Endothelial cell of umbilical vein (primary cell): ENCODE measurements around the gene SLC22A4. TPM values are rescaled to one million over a fixed set of nuclear protein-coding genes. Genes with fewer than 3 reads are reported as not detected.

Experiments used
- BruUV-seq: library from RNA; stranded (reverse); fragments of 400-500 nt; replicated peaks from 2 replicates; lab custom pipeline; 2021; lab: Mats Ljungman, UMichigan
- CTCF ChIA-PET: fragments of 300-600, 350-600 bp; sonication (Branson Sonifier 250); formaldehyde crosslinking; loops from one replicate; lab custom pipeline; 2021; ENCODE audit warnings: antibody characterized with exemption, inconsistent platforms; lab: Charles Lee
- POLR2A ChIA-PET: fragments of 300-600, 350-600 bp; sonication (Branson Sonifier 250); formaldehyde crosslinking; loops from one replicate; lab custom pipeline; 2021; ENCODE audit warnings: antibody characterized with exemption, inconsistent platforms; lab: Charles Lee
- DNase-seq: peaks from one replicate; pipeline ENCODE4 v3.0.0-alpha.2; 2011; ENCODE audit warnings: low read depth, low spot score
- FAIRE-seq: peaks from 2 replicates; lab custom pipeline; 2011; peaks lifted over from hg19 to GRCh38; lab: Jason Lieb, UNC
- H2AFZ ChIP-seq: 2 replicates; pipeline ENCODE4 v1.6.0; 2012; ENCODE audit warnings: low read depth, low read length, control low read depth, inconsistent platforms
- H3K27ac ChIP-seq: 2 replicates; pipeline ENCODE4 v1.5.1; 2011; ENCODE audit warnings: low read depth, mild to moderate bottlenecking, control low read depth, low read length, moderate library complexity; ENCODE audit not compliant: insufficient read depth
- H3K27me3 ChIP-seq, 2 experiments: 2 replicates each; pipeline versions ENCODE4 v1.6.0 to v1.6.1; 2011; ENCODE audit warnings: low read length in 2 of 2, mixed read lengths in 1 of 2; ENCODE audit not compliant: control insufficient read depth in 2 of 2, insufficient read depth in 2 of 2
- H3K36me3 ChIP-seq, 2 experiments: 2 replicates in 1 of 2; 3 replicates in 1 of 2; pipeline ENCODE4 v1.5.1; 2011; ENCODE audit warnings: low read length in 2 of 2, mild to moderate bottlenecking in 1 of 2, moderate library complexity in 1 of 2; ENCODE audit not compliant: control insufficient read depth in 2 of 2, insufficient read depth in 2 of 2; ENCODE audit errors: extremely low read depth in 1 of 2
- H3K4me1 ChIP-seq: 3 replicates; pipeline ENCODE4 v1.5.1; 2011; ENCODE audit warnings: mild to moderate bottlenecking, low read length; ENCODE audit not compliant: control insufficient read depth, insufficient read depth; ENCODE audit errors: extremely low read depth
- H3K4me2 ChIP-seq: 2 replicates; pipeline ENCODE4 v1.6.1; 2011; ENCODE audit warnings: low read length, control low read depth, mixed read lengths; ENCODE audit not compliant: insufficient read depth
- H3K4me3 ChIP-seq, 3 experiments: fragments of 200-600 bp in 1 of 3; sonication (generic), shearing (Covaris generic) in 1 of 3; replicated peaks in 1 of 3; 2 replicates each; pipeline ENCODE4 v1.5.1; 2011 to 2016; ENCODE audit warnings: control low read depth in 3 of 3, low read length in 3 of 3, mild to moderate bottlenecking in 2 of 3, inconsistent platforms in 1 of 3, low read depth in 1 of 3, moderate library complexity in 1 of 3; ENCODE audit not compliant: insufficient read depth in 1 of 3
- H3K79me2 ChIP-seq: 2 replicates; pipeline ENCODE4 v1.6.0; 2012; ENCODE audit warnings: low read length, inconsistent platforms; ENCODE audit not compliant: control insufficient read depth, insufficient read depth
- H3K9ac ChIP-seq: replicated peaks from 2 replicates; pipeline ENCODE3; 2011; ENCODE audit warnings: low read length, control low read depth; ENCODE audit not compliant: insufficient read depth; ENCODE audit errors: extremely low read depth
- H3K9me1 ChIP-seq: replicated peaks from 3 replicates; pipeline ENCODE4 v1.6.0; 2011; ENCODE audit warnings: mild to moderate bottlenecking, low read length; ENCODE audit not compliant: control insufficient read depth, insufficient read depth; ENCODE audit errors: extremely low read depth
- H3K9me3 ChIP-seq: replicated peaks from 2 replicates; pipeline ENCODE4 v1.5.1; 2012; ENCODE audit warnings: low read length, inconsistent platforms; ENCODE audit not compliant: control insufficient read depth, insufficient read depth
- H4K20me1 ChIP-seq: replicated peaks from 2 replicates; pipeline ENCODE3; 2011; ENCODE audit warnings: mild to moderate bottlenecking, low read length; ENCODE audit not compliant: control insufficient read depth, insufficient read depth; ENCODE audit errors: extremely low read depth
- EZH2 ChIP-seq: IDR thresholded peaks from 2 replicates; pipeline ENCODE4 v1.6.1; 2012; ENCODE audit warnings: borderline replicate concordance, low read depth, mild to moderate bottlenecking, moderate library complexity, low read length, inconsistent platforms; ENCODE audit not compliant: severe bottlenecking
- FOS ChIP-seq: IDR thresholded peaks from 2 replicates; pipeline ENCODE4 v1.6.1; 2011; ENCODE audit warnings: mild to moderate bottlenecking, low read length, moderate library complexity, borderline replicate concordance; ENCODE audit not compliant: insufficient read depth
- GATA2 ChIP-seq: IDR thresholded peaks from 2 replicates; pipeline ENCODE4 v1.7.0; 2011; ENCODE audit warnings: low read depth, mild to moderate bottlenecking, moderate library complexity, mixed read lengths, low read length; ENCODE audit not compliant: insufficient read length, insufficient read depth
- JUN ChIP-seq: IDR thresholded peaks from 2 replicates; pipeline ENCODE4 v1.6.1; 2011; ENCODE audit warnings: borderline replicate concordance, low read depth; ENCODE audit not compliant: insufficient read length, insufficient read depth
- MYC ChIP-seq: IDR thresholded peaks from one replicate; pipeline ENCODE4 v1.6.1; 2011; ENCODE audit warnings: mild to moderate bottlenecking, low read depth, low read length
- POLR2A ChIP-seq: IDR thresholded peaks from 2 replicates; pipeline ENCODE4 v1.6.1; 2012; ENCODE audit warnings: low read depth, mild to moderate bottlenecking, control low read depth, low read length
- POLR2AphosphoS5 ChIP-seq: IDR thresholded peaks from 2 replicates; pipeline ENCODE4 v1.6.1; 2012; ENCODE audit warnings: low read depth, mild to moderate bottlenecking, control low read depth, low read length, moderate library complexity; ENCODE audit not compliant: insufficient read depth
- dilution Hi-C: fragments of 300-500 bp; cut with MboI; formaldehyde crosslinking; loops from one replicate; pipeline ENCODE4 v1.15.0; 2019; ENCODE audit warnings: low sequenced_read_pairs; ENCODE audit not compliant: extremely low pct_ligation_motif_present
- intact Hi-C: fragments of 100-400 bp; cut with micrococcal nuclease; formaldehyde crosslinking; loops from one replicate; pipeline ENCODE4 v1.10.0; 2022
- polyA plus RNA-seq, 4 experiments: library from polyadenylated mRNA; depleted of rRNA in 3 of 4; stranded (reverse) in 3 of 4; unstranded in 1 of 4; fragments of >200 nt; gene quantifications; 2 replicates each; pipeline versions ENCODE4 v1.2.1 to v1.2.3, GENCODE V29; 2011 to 2012; ENCODE audit warnings: missing spikeins in 1 of 4
- total RNA-seq: library from RNA; stranded (reverse); gene quantifications from 2 replicates; pipeline ENCODE4 v1.2.3, GENCODE V29; 2021
- TF ChIP-seq, protein P1 (sequence below), 2 donors: IDR thresholded peaks; 1 replicate in 1 of 2; 2 replicates in 1 of 2; pipeline ENCODE4 v1.5.1; 2011; ENCODE audit warnings: low read length in 2 of 2, mild to moderate bottlenecking in 2 of 2, moderate library complexity in 2 of 2, control low read depth in 1 of 2, inconsistent platforms in 1 of 2, low read depth in 1 of 2; ENCODE audit not compliant: insufficient read depth in 1 of 2; ENCODE audit errors: extremely low read depth in 1 of 2
- TF ChIP-seq, protein P2 (sequence below): IDR thresholded peaks from 2 replicates; pipeline ENCODE4 v1.6.1; 2011; ENCODE audit not compliant: insufficient read depth, insufficient read length

SLC22A4 gene
- total and polyA plus RNA-seq, 2 donors (not counting 3 experiments of a cell fraction or from before 2014, with no cell fraction given): 4.9 to 6.9 TPM

DNA sequence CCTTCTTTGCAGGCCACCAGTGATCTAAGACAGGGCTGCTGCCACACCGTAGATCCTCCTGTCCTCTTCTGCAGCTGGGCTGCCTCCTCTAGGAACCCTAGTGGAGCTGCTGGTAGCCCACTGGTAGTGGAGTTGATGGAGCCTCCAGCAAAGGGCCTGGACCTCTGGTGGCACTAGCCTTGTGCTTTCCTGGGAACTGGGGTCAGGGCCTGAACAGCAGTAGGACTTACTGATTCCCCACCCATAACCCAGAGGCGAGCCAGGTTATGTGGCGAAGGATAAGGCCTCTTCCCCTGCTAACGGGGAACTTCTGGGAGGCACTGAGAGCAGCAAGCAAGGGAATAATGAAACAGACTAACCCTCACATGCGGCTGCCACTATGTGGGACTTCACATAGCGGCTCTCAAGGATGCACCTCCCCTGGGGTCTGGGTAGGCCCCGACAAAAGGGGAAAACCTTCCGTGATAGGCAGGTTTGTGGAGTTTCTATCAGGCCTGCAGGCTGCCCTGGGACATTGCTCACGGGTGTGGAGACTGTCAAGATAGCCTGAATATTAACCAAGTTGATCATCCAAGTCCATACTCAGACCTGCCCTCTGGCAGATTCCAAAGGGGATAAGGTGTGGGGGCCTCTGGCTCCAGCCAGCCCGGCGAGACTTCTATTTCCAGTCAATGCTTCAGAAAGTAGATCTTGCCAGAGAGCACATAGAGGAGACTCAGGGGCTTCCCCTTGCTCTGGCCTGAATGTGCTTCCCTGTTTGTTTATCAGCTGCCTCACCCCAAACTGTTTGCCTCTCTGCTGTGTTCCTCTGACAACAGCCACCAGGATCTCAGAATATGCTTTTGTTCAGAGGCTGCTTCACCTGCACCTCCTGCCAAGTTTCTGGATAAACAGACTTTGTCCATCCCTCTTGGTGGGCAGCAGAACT lies 7.4 kb downstream of the SLC22A4 start:
- BruUV-seq: no TSS peak
- no peak for DNase-seq
- POLR2A ChIA-PET: no interaction called here
- FAIRE-seq: no peak
- Histone ChIP-seq H3K27ac (no peak overlapping the region), H3K79me2 (peaks cover 5% of the 10 kb centered on the region), H3K4me3 (no peak overlapping the region), H4K20me1 (no peaks in the 10 kb centered on the region), H3K27me3 (no peaks in the 10 kb centered on the region), H3K4me2 (no peak overlapping the region), H3K36me3 (no peaks in the 10 kb centered on the region), H3K9ac (no peak overlapping the region), H3K4me1 (peaks cover 3% of the 10 kb centered on the region), H2AFZ (no peak overlapping the region), H3K9me1 (no peaks in the 10 kb centered on the region), H3K9me3 (no peaks in the 10 kb centered on the region)
- dilution Hi-C loops (no loop called here), intact Hi-C loops (no loop called here)
- TF ChIP-seq POLR2AphosphoS5: no peak
- TF ChIP-seq, protein P1, sequence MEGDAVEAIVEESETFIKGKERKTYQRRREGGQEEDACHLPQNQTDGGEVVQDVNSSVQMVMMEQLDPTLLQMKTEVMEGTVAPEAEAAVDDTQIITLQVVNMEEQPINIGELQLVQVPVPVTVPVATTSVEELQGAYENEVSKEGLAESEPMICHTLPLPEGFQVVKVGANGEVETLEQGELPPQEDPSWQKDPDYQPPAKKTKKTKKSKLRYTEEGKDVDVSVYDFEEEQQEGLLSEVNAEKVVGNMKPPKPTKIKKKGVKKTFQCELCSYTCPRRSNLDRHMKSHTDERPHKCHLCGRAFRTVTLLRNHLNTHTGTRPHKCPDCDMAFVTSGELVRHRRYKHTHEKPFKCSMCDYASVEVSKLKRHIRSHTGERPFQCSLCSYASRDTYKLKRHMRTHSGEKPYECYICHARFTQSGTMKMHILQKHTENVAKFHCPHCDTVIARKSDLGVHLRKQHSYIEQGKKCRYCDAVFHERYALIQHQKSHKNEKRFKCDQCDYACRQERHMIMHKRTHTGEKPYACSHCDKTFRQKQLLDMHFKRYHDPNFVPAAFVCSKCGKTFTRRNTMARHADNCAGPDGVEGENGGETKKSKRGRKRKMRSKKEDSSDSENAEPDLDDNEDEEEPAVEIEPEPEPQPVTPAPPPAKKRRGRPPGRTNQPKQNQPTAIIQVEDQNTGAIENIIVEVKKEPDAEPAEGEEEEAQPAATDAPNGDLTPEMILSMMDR (IDR thresholded peaks at IDR 0.05; ENCODE audit: extremely low read depth in 1 of 2, insufficient read depth in 1 of 2, low read depth in 1 of 2, low read length in 2 of 2): no peak
- TF ChIP-seq, protein P2, sequence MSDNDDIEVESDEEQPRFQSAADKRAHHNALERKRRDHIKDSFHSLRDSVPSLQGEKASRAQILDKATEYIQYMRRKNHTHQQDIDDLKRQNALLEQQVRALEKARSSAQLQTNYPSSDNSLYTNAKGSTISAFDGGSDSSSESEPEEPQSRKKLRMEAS: no peak
- TF ChIP-seq MYC: no peak
- no peak for TF ChIP-seq JUN
- no peak for TF ChIP-seq EZH2
- TF ChIP-seq FOS: no peak
- TF ChIP-seq GATA2: no peak
- TF ChIP-seq POLR2A: no peak
- CTCF ChIA-PET: interaction anchor here (1.5 kb wide), 1 partner anchor 11 kb away, joined by 3 read pairs; no protein-coding TSS in a partner anchor
